ENCODE measurements around the gene RND1.
"Not testable (repeated sequence)": the region's sequence is repeated elsewhere in the genome, so short reads cannot be mapped to it uniquely, and the experiment has no call there.

RND1 gene

GRCh38 chr12:48866052-48866711 is 512 bp upstream of the RND1 start:
- DNase-seq, result no peak

GRCh38 chr12:48863291-48863690 is 2.4 kb downstream of the RND1 start:
- no peak for DNase-seq

- no peak for DNase-seq
Observed at GRCh38 chr12:48862760-48863159, 2.9 kb downstream of the RND1 start.

- DNase-seq, result no peak
Observed at GRCh38 chr12:48861111-48861510, 4.6 kb downstream of the RND1 start.

GRCh38 chr12:48860236-48860635 is 5.4 kb downstream of the RND1 start:
- DNase-seq, result not testable (repeated sequence)

GRCh38 chr12:48859607-48860006 is 6.1 kb downstream of the RND1 start:
- DNase-seq, result no peak

GRCh38 chr12:48858043-48858442 is 7.6 kb downstream of the RND1 start:
- no peak for DNase-seq

GRCh38 chr12:48857278-48857994 is 8.2 kb downstream of the RND1 start:
- DNase-seq, result no peak

GRCh38 chr12:48856379-48856778 is 9.3 kb downstream of the RND1 start:
- DNase-seq, result no peak

GRCh38 chr12:48854932-48855331 is 10.7 kb downstream of the RND1 start:
- not testable (repeated sequence) for DNase-seq

- no peak for DNase-seq
Observed at GRCh38 chr12:48854488-48854887, 11.2 kb downstream of the RND1 start.

GRCh38 chr12:48852734-48853688 is 12.7 kb downstream of the RND1 start:
- peak; percentile 84 to 88 for DNase-seq

GRCh38 chr12:48851883-48852733 is 13.6 kb downstream of the RND1 start, which contains the start of gene DDX23:
TSS of gene DDX23 (minus strand) at chr12:48852163. CDS start at chr12:48845782, 6,381 bp downstream.
- peak; percentile 91 for DNase-seq

- not testable (repeated sequence) for DNase-seq
Observed at GRCh38 chr12:48842021-48842420, 23.6 kb downstream of the RND1 start.

GRCh38 chr12:48838048-48838447 is 27.6 kb downstream of the RND1 start:
- DNase-seq, result no peak

GRCh38 chr12:48832321-48833060 is 33.2 kb downstream of the RND1 start:
- DNase-seq, result no peak

GRCh38 chr12:48831257-48831656 is 34.4 kb downstream of the RND1 start:
- no peak for DNase-seq

- DNase-seq, result no peak
Observed at GRCh38 chr12:48828841-48829575, 36.7 kb downstream of the RND1 start.

GRCh38 chr12:48828293-48828692 is 37.4 kb downstream of the RND1 start:
- DNase-seq, result no peak

GRCh38 chr12:48827513-48828096 is 38.1 kb downstream of the RND1 start:
- no peak for DNase-seq
